ENCODE measurements around the gene TCOF1. TPM values are rescaled to one million over a fixed set of nuclear protein-coding genes. Genes with fewer than 3 reads are reported as not detected.

Gene TCOF1
- total and polyA plus RNA-seq, 2 of the 8 experiments (the other 6 are each of a cell fraction or from before 2014, with no cell fraction given): 35.9 to 170 TPM

GRCh38 chr5:150345716-150346115 lies 11.8 kb upstream of the TCOF1 start:
- Histone ChIP-seq H2BK12ac (ENCODE audit: low read depth, low read length) (no peak overlapping the region), H3K18ac (ENCODE audit: extremely low read depth, low read length) (no peak overlapping the region), H4K5ac (ENCODE audit: insufficient read length, low read depth, low read length) (no peak overlapping the region), H4K20me1 (replicated peaks in 1 of 2; ENCODE audit: control insufficient read depth in 1 of 2, insufficient read depth in 2 of 2, low read length in 2 of 2) (no peaks in the 10 kb centered on the region), H2BK5ac (ENCODE audit: low read depth, low read length) (no peak overlapping the region), H3K4me3 (ENCODE audit: extremely low read depth in 1 of 4, insufficient read depth in 2 of 4, low read depth in 3 of 4, low read length in 4 of 4) (no peak overlapping the region), H3K4ac (replicated peaks; ENCODE audit: insufficient read length, low read depth, low read length) (no peak overlapping the region), H2BK20ac (ENCODE audit: low read length) (no peak overlapping the region), H3K23ac (ENCODE audit: insufficient read length) (no peak overlapping the region), H3K23me2 (ENCODE audit: low read depth, low read length) (peaks cover 1% of the 10 kb centered on the region; the same call in 1 of the 2 replicates), H4K91ac (replicated peaks; ENCODE audit: insufficient read length, low read length) (no peak overlapping the region), H2BK120ac (replicated peaks; ENCODE audit: low read depth, low read length) (no peak overlapping the region), H3K9me3 (ENCODE audit: insufficient read depth in 2 of 2, low read depth in 1 of 2, low read length in 1 of 2) (no peaks in the 10 kb centered on the region), H2AFZ (ENCODE audit: low read length) (no peak overlapping the region), H3K27me3 (replicated peaks in 1 of 4; ENCODE audit: control insufficient read depth in 3 of 4, extremely low read depth in 1 of 4, insufficient read depth in 3 of 4, low read length in 3 of 4) (no peaks in the 10 kb centered on the region), H3K4me1 (replicated peaks in 1 of 4; ENCODE audit: control insufficient read depth in 3 of 4, insufficient read depth in 4 of 4, low read length in 3 of 4) (peaks cover 0 to 3% (median 0%) of the 10 kb centered on the region in 4 experiments; a peak in 2 of 7 replicates), H3K9ac (replicated peaks in 1 of 4; ENCODE audit: extremely low read depth in 1 of 4, low read depth in 3 of 4, low read length in 3 of 4) (no peak overlapping the region), H3K14ac (ENCODE audit: insufficient read length) (no peak overlapping the region), H3K79me1 (ENCODE audit: low read depth, low read length) (no peaks in the 10 kb centered on the region), H3K79me2 (ENCODE audit: control insufficient read depth in 1 of 2, insufficient read depth in 2 of 2, low read length in 2 of 2) (no peaks in the 10 kb centered on the region), H2BK15ac (ENCODE audit: low read length) (no peak overlapping the region), H3K27ac (ENCODE audit: low read depth, low read length) (no peak overlapping the region), H3K56ac (replicated peaks; ENCODE audit: insufficient read length, low read depth, low read length) (no peak overlapping the region), H2AK5ac (ENCODE audit: low read depth, low read length) (no peak overlapping the region), H3K4me2 (ENCODE audit: insufficient read depth in 1 of 2, low read depth in 2 of 2, low read length in 2 of 2) (no peak overlapping the region), H4K8ac (ENCODE audit: extremely low read depth, insufficient read depth, low read length) (no peak overlapping the region), H3K36me3 (ENCODE audit: control insufficient read depth in 2 of 4, insufficient read depth in 4 of 4, low read length in 3 of 4) (no peaks in the 10 kb centered on the region)
- ChIA-PET CTCF (ENCODE audit: partially characterized antibody) (interaction anchor here (1.2 to 7.3 kb wide), 3 partner anchors 19 to 44 kb away, joined by 3 to 62 read pairs (median 4); partner anchors contain the start of gene ARSI), POLR2A (ENCODE audit: partially characterized antibody) (no interaction called here)
- no peak for TF ChIP-seq FOSL1 (IDR thresholded peaks at IDR 0.05; ENCODE audit: insufficient read depth, low read depth, low read length)
- TF ChIP-seq EGR1 (IDR thresholded peaks at IDR 0.05; ENCODE audit: borderline replicate concordance, low read depth, low read length): no peak
- DNase-seq (ENCODE audit: low read depth in 1 of 2, low spot score in 2 of 2): no peak
- WGBS, 2 experiments (ENCODE audit: extremely low coverage in 1 of 2, insufficient coverage in 1 of 2, insufficient read length in 1 of 2, insufficient replicate concordance in 2 of 2, low coverage in 1 of 2, low lambda C conversion rate in 2 of 2, missing lambda C conversion rate in 1 of 2): 93% methylated on average over 5 of the region's 5 CpGs; no CpG with 5 or more reads in 1 of the 2 experiments
- FAIRE-seq: no peak
